ENCODE results near the gene CALM1.

Gene CALM1

DNA sequence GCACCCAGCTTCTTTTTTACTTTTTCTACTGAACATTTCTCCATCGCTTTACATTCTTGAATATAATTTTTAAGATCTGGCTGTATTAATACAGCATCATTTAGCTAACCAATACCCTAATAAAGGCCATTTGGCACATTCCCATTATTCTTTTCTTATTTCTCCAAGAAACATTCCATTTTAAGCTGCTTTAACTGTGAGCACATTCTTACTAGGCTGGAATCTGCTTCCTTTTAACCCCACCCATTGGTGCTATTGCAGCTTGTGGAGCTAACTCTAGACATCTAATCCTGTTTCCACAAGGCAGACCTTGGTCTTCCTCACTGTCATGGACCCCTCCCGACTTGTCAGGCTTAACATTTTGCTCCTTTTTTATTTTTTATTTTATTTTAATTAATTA is 15.2 kb downstream of the CALM1 start:
- DNase-seq = no peak

DNA sequence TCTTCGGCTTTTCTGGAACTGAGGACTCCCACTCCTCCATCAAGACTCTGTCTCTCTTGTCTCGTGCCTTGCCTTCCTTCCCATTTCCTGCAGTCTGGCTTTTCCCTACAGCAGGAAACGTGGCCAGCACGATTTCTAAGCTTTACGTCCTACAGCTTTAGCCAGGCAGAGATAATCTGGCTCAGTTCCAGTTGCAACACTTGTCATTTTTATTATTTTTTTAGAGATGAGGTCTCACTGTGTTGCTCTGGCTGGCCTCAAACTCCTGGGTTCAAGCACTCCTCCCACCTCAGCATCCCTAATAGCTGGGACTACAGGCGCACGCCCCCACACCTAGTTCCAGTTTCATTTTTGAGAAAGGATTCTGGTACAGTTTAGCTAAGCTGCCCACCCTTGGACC is 19.9 kb downstream of the CALM1 start:
- DNase-seq = no peak

DNA sequence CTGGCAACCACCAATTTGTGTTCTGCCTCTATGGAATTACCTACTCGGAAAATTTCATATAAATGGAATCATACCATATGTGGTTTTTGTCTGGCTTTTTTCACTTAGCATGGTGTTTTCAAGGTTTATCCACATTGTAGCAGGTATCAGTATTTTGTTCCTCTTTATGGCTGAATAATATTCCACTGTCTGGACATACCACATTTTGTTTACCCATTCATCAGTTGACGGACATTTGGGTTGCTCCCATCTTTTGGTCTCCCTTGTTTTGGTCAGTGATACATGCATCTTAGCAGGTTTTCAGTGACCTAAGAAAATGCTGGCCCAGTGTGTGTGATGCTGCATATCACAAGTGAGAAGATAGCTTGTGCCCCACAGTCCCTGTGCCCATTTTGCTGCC is 21.2 kb downstream of the CALM1 start:
- no peak for DNase-seq

DNA sequence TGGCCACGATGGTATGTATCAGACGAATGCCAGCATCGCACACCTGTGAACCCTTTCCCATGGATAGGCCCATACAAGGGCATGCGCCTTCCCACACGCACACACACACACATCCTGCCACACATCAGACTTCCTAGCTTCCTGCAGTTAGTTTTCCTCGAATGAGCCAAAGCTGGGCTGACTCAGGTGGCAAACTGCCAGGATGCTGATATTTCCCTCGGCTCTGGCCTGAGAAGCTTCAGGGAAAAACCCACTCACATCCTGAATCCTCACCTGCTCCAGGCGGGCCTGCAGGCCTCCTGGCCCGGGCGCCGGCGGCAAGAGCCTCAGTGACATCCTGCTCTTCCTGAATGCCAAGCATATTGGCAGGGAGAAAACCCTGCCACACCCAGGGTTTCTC is 22.4 kb downstream of the CALM1 start:
- no peak for DNase-seq

DNA sequence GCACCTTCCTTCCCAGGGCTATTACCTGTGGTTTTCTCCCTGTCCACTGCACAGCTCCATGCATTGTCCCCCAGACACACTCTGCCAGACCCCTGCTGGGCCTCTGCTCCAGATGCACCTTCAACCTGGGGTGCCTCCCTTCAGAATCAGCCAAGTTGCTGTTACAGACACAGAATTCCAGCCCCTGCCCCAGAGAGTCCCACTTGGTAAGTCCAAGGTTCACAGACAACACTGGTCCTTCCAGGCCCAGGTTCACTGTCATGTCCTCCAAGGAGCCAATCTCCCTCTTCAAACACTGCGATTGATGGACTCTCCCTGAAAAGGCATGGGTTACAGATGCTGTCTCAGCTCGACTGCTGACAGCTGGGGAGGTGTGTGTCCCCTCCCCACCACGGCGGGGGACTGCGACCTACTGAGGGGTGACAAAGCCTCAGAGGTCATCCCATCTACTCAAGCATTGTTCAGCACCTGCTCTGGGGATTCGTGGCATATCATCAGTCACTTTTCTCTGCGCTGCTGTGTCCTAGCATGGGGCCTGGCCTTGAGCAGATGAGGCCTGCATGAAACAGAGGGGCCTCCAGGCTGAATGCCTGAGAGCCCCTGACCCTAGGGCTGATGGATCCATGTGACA is 24.3 kb downstream of the CALM1 start:
- DNase-seq = no peak

DNA sequence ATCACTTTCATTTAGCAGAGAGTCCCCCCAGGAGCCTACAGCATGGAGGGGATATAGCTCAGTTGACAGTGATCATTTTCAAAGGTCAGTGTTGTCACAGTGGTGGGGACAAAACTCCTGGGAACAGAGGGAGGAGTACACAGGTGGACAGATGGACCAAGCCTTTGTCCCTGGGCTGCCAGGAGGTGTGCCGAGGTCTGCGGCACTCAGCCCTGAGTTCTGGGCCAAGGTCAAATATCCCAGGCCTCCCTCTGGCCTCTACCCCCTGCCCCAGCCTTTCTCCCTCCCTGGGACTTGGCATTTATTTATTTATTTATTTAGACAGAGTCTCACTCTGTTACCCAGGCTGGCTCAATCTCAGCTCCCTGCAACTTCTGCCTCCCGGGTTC is 24.8 kb downstream of the CALM1 start:
- DNase-seq = no peak

DNA sequence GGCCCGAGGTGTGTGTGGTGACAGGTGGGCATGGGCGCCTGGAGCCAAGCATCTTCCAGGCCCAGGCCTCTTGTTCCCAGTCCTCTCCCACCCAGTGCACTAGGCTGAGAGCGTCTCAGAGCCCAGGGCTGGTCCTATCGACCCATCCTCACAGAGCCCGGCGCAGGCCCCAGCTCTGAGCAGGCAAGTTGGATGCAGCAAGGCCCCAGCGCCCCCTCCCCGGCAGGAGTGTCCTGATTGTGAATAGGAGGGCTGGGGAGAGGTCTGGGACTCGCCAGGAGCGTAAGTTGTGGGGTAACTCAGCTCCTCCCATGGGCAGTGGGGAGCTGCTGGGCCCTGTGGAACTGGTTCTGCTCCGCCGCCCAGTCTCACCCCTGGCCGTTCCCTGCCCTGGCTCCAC is 26.3 kb downstream of the CALM1 start:
- DNase-seq = no peak

DNA sequence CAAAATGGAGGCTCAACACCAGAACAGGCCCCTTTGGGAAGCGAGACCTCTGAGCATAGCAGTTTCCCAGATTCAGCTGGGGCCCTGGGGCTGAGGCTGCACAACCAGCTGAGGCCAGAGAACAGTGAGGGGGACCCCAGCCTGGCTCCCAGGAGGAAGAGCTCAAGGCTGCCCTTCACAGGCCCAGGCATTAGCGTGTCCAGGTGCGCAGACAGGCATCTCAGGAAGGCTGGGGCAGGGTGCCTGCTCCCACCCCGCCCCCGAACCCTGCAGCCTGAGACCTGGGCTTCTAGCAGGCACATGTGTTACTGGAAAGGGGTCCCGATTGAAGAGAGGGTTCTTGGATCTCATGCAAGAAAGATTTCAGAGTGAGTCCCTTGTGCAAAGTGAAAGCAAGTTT is 27.2 kb downstream of the CALM1 start:
- DNase-seq = no peak

DNA sequence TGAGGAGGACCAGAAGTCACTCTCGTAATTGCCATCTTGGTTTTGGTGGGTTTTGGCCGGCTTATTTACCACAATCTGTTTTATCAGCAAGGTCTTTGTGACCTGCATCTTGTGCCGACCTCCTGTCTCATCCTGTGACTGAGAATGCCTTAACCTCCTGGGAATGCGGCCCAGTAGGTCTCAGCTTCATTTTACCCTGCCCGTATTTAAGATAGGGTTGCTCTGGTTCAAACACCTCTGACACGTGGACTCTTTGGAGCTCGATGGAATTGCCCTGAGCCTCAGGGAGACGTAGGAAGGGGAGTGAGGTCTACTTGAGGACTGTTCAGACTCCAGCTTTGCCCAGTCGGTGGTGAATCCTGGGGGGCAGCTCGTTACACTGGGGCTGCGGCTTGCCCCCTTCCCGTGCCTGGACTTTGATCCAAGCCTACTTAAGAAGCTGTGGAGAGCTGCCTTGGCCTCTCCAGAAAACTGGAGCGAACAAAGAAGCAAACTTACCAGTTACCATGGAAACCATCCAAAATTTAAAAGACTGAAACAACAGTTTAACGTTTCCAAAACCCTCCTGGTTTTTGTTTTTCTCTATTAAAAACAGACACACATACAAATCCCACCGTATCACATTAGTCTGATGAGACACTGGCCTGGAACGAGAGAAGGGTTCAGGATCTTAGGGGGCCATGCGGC is 28.0 kb downstream of the CALM1 start:
- DNase-seq = no peak

DNA sequence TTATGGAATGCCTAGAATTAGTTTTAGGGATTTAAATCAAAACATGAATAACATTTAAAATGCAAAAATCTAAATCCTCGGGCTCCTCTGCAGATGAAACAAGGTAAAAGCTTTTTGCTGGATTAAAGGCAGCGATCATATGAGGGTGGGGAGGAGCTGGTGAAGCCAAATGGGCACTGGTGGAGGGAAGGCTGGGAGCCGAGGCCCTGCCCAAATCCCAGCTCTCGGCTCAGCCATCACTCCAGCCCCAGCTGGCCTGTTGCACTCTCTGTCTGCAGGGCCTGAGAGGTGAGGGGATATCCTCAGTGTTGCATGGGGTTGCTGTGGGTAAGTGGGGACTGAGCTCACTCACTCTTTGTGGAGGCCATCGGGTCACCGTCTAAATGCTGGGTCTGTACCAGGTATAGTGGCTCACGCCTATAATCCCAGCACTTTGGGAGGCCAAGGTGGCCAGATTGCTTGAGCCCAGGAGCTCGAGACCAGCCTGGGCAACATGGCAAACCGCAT is 28.6 kb downstream of the CALM1 start:
- no peak for DNase-seq

DNA sequence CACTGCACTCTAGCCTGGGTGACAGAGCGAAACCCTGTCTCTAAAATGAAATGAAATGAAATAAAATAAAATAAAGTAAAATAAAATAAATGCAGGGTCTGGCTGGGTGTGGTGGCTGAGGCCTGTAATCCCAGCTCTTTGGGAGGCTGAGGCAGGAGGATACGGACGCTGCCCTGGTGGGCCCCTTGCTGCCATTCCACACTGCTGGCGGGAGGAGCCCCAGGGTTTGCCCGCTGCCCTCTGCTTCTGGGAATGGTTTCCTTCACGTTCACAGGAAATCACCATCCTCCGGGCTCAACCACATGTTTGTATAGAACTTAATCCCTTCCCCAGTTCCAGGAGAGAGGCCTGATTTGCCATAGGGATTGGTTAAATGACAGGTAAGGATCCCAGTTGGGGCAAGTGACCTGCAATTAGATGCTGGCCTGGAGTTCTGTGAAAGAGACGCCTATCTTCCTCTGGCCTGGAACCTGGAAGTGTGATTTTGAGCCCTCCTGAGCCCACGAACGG is 29.3 kb downstream of the CALM1 start:
- no peak for DNase-seq

DNA sequence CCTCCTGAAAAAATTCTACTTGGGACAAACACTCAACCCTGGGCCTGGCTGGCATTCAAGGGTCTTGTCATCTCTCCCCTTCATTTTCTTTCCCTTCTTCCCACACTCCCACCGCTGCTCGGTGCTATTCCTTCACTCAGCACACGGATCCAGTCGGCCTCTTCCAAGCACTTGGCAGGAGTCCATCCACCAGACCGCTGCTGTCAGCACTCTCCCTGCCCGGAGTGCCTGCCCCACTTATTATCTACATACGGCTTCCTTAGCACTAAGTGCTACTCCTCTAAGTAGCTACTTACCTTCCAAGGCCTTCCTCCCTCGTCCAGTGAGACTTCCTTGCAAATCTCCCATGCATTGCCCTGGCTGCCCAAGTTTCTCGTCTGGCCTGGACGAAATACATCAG is 29.8 kb downstream of the CALM1 start:
- no peak for DNase-seq

DNA sequence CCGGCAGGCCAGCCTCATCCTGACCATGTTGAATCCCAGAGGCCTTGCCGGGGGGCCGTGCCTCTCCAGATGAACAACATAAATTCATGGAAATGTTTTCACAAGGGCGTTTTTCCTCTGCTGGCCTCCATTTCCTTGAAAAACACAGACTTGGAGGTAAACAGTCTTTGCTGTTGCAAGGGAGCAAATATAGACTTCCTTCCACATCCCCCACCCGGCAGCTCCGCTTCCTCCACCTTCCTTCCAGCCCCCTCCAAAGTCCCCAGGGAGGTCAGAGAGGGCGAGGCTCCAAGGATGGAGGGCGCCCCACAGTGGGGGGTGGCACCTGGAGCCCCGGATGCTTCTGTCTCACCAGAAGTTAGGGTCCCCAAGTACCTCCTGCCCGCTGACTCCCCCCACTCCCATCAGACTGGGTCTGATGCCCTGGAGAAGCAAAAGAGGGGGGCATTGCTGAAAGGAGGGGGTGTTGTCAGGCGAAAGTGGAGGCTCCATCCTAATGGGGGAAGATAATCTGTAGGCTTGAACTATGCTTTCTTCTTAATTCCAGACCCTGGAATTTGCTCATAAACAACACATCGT is 31.1 kb downstream of the CALM1 start:
- no peak for DNase-seq

DNA sequence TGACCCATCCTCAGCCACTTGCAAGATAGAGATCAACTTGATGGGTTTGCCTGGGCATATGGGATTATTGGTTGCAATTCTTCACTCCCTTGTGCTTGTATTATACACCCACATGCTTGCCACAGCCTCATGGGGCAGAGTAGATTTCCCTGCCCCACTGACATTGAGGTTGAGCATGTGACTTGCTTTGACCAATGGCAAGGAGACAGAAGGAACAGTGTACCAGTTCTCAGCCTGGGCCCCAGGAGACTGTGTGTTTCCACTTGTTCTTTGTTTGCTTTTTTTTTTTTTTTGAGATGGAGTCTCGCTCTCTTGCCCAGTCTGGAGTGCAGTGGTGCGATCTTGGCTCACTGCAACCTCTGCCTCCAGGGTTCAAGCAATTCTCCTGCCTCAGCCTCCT is 31.8 kb downstream of the CALM1 start:
- DNase-seq = no peak

DNA sequence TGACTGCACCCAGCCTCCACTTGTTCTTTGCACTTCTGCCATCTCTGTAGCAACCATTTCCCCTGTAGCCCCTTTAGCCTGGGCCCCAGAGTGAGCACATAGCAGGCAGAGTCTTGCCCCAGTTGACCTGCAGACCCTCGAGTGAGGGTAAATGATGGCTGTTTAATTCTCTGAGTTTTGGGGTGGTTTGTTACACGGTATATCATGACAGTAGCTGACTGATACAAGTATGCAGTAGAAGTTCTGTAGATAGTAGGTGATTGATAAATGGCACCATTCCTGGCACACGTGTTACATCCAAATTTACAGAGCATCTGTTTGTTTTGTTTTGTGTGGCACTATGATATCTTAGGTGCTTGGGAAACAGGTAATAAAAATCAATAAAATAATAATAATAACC is 32.4 kb downstream of the CALM1 start:
- DNase-seq = no peak

DNA sequence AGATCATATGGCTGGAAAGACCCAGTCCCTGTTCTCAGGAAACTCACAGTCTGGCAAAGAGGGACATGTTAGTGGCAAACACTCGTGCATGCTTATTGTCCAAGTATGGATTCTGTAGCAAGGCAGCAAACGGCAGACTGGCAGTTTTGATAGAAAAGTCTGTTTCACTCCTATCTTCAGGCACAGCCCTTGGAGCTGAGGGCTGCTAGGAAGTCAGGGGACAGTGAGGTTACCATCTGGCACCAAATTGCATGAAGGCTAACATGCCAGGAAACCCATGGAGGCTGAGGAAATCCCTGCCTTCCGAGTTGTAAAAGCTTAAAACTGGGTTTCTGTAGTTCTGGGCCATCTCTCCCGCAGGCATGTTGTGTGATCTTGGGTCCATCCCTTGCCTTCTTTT is 32.9 kb downstream of the CALM1 start:
- no peak for DNase-seq

DNA sequence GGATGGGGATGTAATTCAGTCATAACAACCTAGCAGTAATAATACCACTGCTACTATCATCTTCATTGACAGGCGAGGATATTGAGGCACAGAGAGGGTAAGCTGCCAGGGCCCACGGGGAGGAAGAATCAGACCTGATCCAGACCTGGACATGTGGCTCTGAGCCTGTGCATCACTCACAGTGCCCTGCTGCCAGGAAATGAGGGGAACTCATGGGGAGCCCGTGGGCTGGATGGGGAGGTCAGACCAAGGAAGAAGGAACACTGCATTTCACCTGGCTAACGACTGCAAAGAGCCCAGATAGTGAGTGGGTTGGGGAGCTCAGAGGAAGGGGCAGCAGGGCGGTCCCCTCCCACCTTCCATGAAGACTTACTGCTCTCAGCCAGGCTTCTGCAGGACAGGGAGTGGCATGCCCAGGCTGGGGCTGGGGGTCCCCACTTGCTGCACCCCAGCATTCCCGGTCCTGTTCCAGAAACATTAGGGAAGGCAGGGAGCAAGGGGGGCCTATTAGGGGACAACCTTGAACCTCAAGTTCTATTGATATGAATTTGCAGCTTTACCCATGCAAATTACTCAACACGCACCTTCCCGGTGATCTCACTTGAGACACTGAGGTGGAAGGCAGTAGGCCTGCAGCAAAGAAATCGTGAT is 37.7 kb downstream of the CALM1 start:
- no peak for DNase-seq

DNA sequence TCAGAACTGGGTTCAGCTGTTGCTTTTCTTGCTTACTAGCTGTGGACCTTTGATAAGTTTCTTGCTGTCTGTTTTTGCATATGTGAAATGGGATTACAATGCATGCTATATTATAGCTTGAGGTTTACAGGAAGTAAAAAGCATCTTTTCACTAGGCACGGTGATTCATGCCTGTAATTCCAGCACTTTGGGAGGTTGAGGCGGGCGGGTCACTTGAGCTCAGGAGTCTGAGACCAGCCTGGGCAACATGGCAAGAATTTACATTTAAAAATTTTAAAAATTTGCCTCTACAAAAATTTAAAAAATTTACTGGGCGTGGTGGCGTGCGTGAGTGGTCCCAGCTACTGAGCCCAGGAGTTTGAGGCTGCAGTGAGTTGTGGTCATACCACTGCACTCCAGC is 42.0 kb downstream of the CALM1 start:
- DNase-seq = no peak

DNA sequence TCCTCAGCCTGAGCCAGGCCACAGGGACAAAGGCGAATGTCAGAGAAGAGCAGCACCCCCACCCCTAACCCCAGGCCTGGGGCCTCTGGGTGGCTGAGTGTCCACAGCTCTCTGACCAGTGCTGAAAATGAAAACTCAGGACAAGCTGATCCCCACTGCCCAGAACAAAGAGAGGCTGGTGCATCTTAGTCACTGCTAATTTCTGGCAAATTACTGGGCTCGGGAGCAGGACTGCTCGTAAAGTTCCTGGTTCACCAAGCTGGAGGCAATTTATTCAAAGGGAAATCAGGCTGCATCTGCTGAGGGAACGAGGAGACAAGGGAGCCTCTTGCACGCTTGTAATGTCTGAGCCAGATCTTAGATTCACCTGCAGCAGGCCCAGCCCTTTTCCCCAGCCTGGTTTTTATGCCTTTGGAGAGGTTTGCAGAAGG is 43.2 kb downstream of the CALM1 start:
- DNase-seq = peak; percentile 64

DNA sequence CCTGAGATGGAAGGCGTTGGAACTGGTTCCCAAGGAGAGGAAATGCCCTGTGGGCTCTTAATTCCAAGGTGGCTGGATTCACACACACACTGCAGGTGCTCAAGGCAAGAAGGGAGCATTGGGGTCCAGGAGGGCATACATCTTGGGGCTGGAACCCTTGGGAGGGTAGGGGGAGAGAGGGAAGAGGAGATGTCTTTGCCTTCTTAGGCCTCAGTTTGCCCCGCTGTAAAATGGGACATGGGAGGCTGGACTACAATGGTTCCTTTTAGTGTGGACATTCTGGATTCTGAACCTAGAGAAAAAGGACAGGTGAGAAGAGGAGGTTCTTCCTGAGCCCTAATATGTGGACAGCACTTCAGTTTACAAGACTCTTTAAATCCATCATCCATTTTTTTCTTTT is 43.8 kb downstream of the CALM1 start:
- DNase-seq = no peak

DNA sequence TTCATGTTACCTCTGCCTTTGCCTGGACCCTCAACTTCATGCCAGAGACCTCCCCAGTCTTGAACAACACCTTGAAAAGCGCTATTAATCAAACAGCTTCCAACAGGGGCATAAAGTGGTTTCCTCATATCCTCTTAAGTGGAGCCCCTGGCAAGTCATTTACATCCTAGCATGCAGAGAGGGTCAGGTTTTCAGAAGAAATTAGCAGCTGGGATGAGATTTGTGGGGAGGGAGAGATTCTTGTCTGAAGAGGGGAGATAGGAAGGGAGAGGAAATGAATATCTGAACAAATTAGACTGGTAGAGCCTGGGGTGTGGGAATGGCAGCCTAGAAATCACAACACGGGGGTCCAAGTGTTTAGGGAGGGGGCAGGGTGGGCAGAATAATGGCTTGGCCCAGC is 45.6 kb downstream of the CALM1 start:
- DNase-seq = no peak

DNA sequence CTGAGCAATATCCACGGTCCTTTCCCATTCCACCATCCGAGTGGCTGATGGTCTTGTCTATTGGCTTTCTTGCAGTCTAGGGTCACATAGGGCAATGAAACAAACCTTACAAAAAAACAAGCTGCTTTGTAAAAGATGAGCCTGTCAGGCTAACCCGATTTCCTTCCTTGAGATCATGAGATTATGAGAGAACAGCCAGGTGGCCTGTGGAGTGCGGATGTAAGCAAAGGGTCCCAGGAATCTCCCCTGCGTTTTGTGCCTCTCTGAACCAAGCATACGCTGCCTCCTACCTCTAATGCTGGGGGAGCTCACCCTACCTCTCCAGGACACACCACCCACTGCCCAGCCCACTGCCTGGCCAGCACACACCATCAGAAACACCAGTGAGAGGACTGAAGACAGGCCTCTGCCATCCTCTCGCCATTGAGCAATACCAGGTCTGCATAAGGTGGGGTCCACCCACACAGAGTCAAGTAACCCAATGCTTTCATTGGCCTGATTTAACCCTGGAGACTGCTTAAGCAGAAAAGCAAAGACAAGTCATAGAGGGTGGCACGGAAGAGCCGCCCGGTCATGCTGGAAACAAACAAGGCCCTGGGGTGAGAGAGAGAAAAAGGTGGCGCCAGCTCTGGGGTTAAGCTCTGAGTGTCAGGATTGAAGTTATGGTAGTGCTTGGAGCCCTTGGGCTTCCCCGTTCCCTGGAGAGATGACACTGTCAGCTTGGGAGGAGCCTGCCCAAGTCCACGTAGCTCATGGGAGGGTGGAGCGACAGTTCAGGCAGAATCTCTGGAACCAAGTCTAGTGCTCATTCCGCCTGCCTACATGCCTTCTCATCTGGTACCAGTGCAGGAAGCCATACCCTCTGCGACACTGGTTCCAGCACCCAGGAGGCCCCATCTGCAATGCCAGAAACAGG is 46.6 kb downstream of the CALM1 start:
- no peak for DNase-seq
